Measurements from ENCODE around the gene THAP7.

The THAP7 gene

GRCh38 chr22:20965104-20965887 lies 36.6 kb downstream of the THAP7 start:
- peak; percentile 45 for DNase-seq

GRCh38 chr22:20964799-20965103 lies 37.2 kb downstream of the THAP7 start:
- no peak for DNase-seq

- no peak for DNase-seq
These were observed 37.7 kb downstream of the THAP7 start for GRCh38 chr22:20964090-20964798.

DNA sequence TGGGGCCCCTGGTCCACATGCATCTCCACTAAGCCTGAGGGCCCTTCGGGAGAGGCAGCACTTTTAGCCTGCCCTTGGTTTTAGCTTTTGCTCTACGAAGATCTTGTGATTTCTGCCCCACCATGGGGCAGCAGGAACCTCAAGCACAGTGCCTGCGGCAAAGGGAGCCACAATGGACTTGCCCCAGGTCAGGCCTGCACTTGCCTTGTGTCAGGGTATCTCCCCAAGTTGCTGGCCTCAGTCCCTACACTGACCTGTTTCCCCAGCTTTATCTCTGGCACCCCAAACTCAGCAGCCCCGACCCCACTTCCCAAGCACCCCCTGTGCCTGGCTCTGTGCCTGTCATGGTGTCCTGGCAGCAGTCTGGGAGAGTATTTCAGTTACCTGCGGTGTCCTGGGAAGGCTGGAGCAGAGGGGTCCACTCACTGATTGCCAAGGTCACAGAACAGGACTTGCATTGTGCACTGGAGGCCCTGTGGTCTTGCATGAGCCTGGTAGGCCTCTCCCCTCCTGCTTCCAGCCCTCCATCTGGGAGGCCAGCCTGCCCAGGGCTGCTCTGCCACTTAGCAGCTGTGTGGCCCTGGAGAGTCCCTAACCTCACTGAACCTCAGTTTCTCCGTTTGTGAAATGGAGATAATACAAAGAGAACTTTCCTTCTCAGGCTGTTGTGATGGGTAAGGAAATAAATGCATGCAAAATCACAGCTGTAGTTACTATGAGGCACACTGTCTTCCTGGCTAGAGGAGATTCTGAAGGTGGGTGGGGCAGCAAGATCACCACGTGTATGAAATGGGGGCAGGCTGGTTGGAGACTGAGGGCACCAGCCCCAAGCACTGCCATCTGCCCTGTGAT lies 38.5 kb downstream of the THAP7 start:
- DNase-seq = no peak

- no peak for DNase-seq
These were observed 39.4 kb downstream of the THAP7 start for GRCh38 chr22:20962491-20962945.

DNA sequence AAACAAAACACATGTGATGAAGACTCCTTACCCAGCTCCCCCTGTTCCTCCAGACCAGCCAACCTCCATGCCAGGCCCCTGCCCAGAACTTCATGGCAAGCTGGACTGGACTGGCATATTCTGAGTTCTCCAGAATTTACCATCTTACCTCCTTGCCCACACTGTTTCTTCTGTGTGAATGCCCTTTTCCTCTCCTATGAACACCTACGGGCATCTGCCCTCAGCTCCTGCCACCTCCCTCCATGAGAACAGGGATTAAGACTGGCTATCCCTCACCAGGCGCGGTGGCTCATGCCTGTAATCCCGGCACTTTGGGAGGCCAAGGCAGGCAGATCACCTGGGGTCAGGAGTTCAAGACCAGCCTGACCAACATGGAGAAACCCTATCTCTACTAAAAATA lies 41.3 kb downstream of the THAP7 start:
- DNase-seq = no peak

- DNase-seq = no peak
These were observed 42.1 kb downstream of the THAP7 start for GRCh38 chr22:20959578-20960461.

GRCh38 chr22:20957683-20958431 lies 44.1 kb downstream of the THAP7 start:
- DNase-seq = no peak

GRCh38 chr22:20957102-20957682 lies 44.7 kb downstream of the THAP7 start:
- DNase-seq = peak; percentile 61

- no peak for DNase-seq
These were observed 45.4 kb downstream of the THAP7 start for GRCh38 chr22:20956258-20957101.

DNA sequence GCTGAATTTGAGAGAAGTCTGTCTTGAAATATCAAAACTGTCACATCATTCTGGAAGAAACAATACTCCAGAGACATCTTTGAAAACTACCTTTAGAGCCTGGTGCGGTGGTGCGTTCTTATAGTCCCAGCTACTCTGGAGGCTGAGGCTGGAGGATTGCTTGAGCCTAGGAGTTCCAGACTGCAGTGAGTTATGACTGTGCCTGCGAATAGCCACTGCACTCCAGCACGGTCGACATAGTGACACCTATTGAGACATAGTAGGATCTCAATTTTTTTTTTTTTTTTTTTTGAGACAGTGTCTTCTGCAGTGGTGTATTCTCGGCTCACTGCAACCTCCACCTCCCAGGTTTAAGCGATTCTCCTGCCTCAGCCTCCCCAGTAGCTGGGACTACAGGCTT lies 46.4 kb downstream of the THAP7 start:
- DNase-seq = no peak

DNA sequence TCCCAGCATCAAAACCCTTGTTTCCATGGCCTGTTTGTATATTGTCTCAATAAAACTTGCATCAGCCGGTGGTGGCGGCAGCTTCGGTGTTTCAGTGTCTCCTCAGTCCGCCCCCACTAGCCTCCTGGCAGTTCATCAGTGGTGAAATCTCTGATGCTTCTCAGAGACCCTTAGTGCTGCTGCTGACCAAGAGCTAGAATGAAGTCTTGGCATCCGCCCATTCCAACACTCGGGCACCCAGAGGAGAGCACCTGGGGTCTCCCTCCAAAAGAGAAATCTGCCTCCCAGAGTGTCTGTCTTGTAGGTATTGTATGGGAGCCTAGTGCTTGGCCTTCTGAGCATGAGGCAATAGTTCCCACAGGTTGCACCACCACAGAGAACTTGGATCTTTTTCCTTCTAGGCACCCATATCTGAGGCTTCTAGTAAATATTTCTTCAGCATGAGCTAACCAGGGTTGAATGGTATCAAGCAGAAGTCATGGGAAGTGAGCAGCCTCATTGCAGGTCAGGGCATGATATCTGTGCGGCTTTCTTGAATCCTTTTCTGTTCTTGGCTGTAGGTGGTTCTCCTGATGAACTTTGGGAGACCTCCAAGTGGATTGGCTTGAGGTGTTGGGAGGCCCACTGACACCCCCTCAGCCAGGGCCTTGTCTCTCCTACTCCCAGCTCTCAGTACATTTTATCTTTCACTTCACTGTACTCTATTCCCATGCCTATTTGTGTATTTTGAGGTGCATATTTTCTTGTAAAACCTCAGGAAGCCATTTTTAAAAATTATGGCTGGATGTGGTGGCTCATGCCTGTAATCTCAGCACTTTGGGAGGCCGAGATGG lies 48.0 kb downstream of the THAP7 start:
- DNase-seq = no peak

DNA sequence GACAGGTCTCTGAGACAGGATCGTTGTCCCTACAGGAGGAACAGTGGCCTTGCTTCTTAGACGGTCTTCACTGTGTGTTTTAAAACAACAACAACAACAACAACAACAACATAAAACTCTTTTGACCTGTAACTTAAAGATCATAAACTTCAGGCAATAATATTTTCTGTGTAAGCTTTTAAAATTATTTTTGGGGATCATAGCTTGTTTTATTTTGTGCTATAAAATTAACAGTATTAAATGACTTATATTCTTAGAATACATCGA lies 48.6 kb downstream of the THAP7 start:
- DNase-seq = no peak

DNA sequence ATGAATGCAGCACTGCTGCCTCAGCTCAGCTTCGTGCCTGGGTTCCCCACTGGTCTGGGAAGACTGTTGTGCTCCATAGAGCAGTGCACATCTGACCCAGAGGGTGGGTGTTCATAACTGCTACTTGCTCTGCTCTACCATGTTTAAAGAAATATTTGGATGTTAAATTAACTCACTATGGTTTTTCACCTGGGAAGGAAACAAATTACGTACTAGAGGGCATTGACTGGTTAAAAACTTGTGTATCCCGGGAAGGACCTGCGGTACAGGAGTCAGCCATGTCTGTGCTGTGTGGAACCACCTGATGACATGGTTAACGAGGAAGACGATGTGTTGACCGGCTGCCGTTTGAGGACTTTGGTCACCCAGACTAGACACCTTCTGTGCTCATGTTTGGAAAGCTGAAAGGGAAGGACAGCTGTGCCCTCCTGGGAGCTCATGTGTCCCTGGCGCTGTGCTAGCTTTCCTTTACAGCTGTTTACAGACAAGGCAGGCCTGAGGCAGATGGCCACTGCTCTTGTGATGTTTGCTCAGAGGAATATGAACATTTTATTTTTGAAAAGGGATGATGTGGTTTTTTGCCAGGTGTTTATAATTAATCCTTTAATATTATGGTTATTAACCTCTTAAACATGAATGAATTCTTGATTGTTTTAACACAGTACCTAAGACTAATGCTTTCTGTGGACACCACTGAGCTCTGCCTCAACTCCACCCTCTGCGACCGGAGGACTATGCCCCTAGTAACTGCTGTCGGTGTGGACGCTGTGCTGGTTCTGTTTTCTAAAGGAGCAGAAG lies 49.2 kb downstream of the THAP7 start:
- DNase-seq = no peak

- DNase-seq = no peak
These were observed 50.0 kb downstream of the THAP7 start for GRCh38 chr22:20951932-20952380.

DNA sequence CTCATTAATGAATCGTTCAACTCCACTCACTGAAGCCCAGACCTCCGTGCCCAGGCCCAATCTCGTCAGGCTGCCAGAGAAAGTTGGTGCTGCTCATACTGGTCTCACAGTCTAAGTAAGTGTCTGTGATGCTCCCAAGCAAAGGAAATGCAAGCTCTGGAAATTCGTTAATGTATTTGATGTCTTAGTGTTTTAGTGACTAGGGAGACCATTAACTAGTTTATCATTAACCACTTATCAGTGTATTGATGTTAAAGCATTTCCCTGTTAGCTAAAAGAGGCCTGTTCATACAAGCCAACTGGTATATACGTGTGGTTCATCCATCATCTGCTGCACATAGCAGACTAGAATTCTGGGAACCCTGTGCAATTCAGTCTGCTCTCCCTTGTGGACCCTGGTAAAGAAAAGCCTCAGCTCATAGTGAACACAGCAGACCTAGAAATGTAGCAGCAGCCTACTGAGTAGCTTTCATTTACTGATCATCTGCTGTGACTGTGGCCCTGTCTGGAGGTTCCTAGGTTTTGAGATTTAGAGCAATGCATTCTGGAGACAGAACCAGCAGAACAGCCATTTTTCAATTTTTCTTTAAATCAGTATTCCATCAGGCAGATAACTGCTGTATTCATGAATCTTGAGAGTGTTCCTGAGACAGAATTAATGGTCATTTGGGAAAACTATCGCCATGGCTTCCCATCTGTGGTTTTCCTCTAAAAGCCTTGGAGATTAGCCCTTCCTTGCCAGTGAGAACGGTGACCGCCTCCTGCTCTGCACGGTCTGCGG lies 50.6 kb downstream of the THAP7 start:
- DNase-seq = no peak

DNA sequence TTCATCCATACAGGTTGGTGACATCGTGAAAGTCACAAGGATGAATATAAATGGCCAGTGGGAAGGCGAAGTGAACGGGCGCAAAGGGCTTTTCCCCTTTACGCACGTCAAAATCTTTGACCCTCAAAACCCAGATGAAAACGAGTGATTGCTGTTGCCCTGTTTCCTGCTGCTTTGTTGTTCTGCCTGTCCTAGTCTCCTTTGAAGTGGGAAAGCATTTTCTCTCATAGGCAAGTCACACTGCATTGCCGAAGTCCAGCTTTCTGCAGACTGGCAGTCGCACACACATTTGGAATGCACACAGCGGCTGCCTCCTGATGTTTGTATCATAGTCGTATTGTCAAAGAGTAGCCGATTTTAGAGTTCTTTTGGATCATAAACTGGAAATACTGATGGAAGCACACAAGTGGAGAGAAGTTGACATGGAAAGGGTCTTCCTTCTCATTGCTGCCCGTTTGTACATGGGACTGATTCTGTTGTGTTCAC lies 52.2 kb downstream of the THAP7 start:
- no peak for DNase-seq

All from right kidney (tissue), 1 donor.